Activated B cell treated with CpG ODN at 0.5 μM for 24 hours (primary cell): Measurements from ENCODE around the gene ADORA3. TPM values are rescaled to one million over a fixed set of nuclear protein-coding genes. Genes with fewer than 3 reads are reported as not detected.

Experiments
- ATAC-seq: fragments of 200-7000 bp; cut with Tn5 transposase; one replicate; pipeline ENCODE4 v1.10.0; 2021; ENCODE audit warnings: low read depth, mild to moderate bottlenecking, moderate library complexity
- CTCF ChIA-PET: fragments of 350-600 bp; sonication (Branson Sonifier 250); formaldehyde crosslinking; loops from one replicate; lab custom pipeline; 2021; ENCODE audit warnings: antibody characterized with exemption; lab: Charles Lee
- POLR2A ChIA-PET: fragments of 350-600 bp; sonication (Branson Sonifier 250); formaldehyde crosslinking; loops from one replicate; lab custom pipeline; 2021; ENCODE audit warnings: antibody characterized with exemption; lab: Charles Lee
- DNase-seq: peaks from one replicate; pipeline ENCODE4 v3.0.0; 2022
- H3K27ac Mint-ChIP-seq: one replicate; pipeline ENCODE4 v1.8.0; 2020; ENCODE audit warnings: mixed read lengths
- H3K27me3 Mint-ChIP-seq: one replicate; pipeline ENCODE4 v1.8.0; 2021; ENCODE audit warnings: mixed read lengths
- H3K36me3 Mint-ChIP-seq: one replicate; pipeline ENCODE4 v1.8.0; 2021; ENCODE audit warnings: low read depth, mixed read lengths
- H3K4me1 Mint-ChIP-seq: one replicate; pipeline ENCODE4 v1.8.0; 2021; ENCODE audit warnings: mixed read lengths
- H3K4me3 Mint-ChIP-seq: one replicate; pipeline ENCODE4 v1.8.0; 2020; ENCODE audit warnings: mild to moderate bottlenecking, mixed read lengths
- H3K9me3 Mint-ChIP-seq: one replicate; pipeline ENCODE4 v1.8.0; 2020; ENCODE audit warnings: mixed read lengths
- intact Hi-C: fragments of 100-400 bp; cut with micrococcal nuclease; formaldehyde crosslinking; loops from one replicate; pipeline ENCODE4 v1.15.1; 2024
- total RNA-seq: library from RNA; stranded (reverse); gene quantifications from 2 replicates; pipeline ENCODE4 v1.2.3, GENCODE V29; 2022
- TF ChIP-seq, protein P1 (sequence below): fragments of 200-600 bp; IDR thresholded peaks from one replicate; pipeline ENCODE4 v1.8.0; 2022; ENCODE audit warnings: antibody characterized with exemption, mild to moderate bottlenecking

The ADORA3 gene
- total RNA-seq, 1 donor from 2014 or later, result not detected

GRCh38 chr1:111480674-111481073, 22.8 kb downstream of the ADORA3 start:
- intact Hi-C loops, result loop anchor here (1.0 to 2.0 kb wide), 7 partner anchors 28 to 888 kb away; partner anchors contain the start of gene DDX20
- no peaks in the 10 kb centered on the region for H3K27me3 Mint-ChIP-seq
- no peak for DNase-seq
- POLR2A ChIA-PET, result interaction anchor here (0.6 to 15.3 kb wide), 6 partner anchors 8 to 173 kb away, joined by 3 to 234 read pairs (median 4); partner anchors contain the start of genes ADORA3 and TMIGD3
- H3K4me3 Mint-ChIP-seq, result no peak overlapping the region
- peaks cover 12% of the 10 kb centered on the region for H3K36me3 Mint-ChIP-seq
- CTCF ChIA-PET, result interaction anchor here (0.7 to 12.6 kb wide), 14 partner anchors 9 to 289 kb away, joined by 3 to 123 read pairs (median 4); no protein-coding TSS in a partner anchor
- H3K9me3 Mint-ChIP-seq, result no peaks in the 10 kb centered on the region
- H3K4me1 Mint-ChIP-seq, result peaks cover 51% of the 10 kb centered on the region
- TF ChIP-seq, protein P1, sequence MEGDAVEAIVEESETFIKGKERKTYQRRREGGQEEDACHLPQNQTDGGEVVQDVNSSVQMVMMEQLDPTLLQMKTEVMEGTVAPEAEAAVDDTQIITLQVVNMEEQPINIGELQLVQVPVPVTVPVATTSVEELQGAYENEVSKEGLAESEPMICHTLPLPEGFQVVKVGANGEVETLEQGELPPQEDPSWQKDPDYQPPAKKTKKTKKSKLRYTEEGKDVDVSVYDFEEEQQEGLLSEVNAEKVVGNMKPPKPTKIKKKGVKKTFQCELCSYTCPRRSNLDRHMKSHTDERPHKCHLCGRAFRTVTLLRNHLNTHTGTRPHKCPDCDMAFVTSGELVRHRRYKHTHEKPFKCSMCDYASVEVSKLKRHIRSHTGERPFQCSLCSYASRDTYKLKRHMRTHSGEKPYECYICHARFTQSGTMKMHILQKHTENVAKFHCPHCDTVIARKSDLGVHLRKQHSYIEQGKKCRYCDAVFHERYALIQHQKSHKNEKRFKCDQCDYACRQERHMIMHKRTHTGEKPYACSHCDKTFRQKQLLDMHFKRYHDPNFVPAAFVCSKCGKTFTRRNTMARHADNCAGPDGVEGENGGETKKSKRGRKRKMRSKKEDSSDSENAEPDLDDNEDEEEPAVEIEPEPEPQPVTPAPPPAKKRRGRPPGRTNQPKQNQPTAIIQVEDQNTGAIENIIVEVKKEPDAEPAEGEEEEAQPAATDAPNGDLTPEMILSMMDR, result no peak
- no peak overlapping the region for H3K27ac Mint-ChIP-seq
- no peak for ATAC-seq

DNA sequence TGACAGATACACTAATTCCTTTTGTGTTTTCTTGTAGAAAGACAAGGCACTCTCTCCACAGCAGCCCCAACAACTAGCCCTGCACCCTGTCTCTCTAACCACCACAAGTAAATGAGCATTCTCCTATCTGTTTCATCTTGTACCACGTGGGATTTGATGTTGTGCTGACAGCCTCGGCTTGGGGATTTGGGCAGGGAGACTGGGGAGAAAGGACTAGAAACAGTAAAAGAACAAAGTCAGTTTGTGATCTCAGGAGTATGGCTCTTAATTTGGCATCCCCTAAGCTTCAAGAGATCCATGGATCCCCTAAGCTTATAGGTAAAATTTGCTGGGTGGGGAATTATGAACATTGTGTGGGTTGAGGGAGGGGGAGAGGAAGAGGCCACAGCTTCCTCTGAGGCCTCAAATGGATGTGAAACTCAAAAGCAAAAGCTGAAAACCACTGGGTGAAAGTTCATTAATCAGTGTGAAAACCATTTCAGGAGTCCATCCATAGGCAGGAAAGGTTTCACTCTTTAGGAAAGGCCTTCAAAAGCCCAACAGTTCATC, 26.6 kb downstream of the ADORA3 start:
- intact Hi-C loops, result loop anchor here (1.0 to 10.0 kb wide), 4 partner anchors 30 to 1138 kb away; partner anchors contain the start of genes CAPZA1, CD53, DDX20 and ST7L
- H3K36me3 Mint-ChIP-seq, result peaks cover 21% of the 10 kb centered on the region
- H3K27me3 Mint-ChIP-seq, result no peaks in the 10 kb centered on the region

DNA sequence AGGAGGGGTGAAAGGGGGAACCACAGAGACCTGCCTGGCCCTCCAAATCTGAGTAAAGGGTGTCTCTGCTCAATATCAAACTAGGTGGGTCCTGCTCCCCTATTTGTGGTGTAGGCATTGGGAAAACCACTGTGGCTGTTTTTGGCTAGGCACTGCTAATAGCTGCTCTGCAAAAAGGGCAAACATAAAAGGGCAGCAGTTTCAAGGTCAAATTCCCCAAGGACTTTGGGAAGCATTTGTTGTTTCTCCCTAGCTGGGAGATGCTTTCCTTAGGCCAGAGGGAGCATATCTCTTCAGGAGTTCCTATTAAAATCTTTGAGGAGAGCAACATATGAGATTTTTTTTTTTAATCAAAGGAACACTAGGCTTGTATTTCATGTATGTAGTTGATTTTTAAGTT, 27.2 kb downstream of the ADORA3 start:
- Mint-ChIP-seq H3K9me3 (no peaks in the 10 kb centered on the region), H3K4me3 (peak overlapping the region; percentile 89), H3K36me3 (peaks cover 21% of the 10 kb centered on the region), H3K27me3 (no peaks in the 10 kb centered on the region), H3K4me1 (peaks cover 68% of the 10 kb centered on the region), H3K27ac (peak overlapping the region; percentile 98)
- ATAC-seq (no peak), DNase-seq (no peak)
- ChIA-PET POLR2A (interaction anchor here (0.6 to 15.3 kb wide), 13 partner anchors 9 to 1091 kb away, joined by 3 to 234 read pairs (median 5); partner anchors contain the start of genes ADORA3, ATP5PB, RAP1A and TMIGD3), CTCF (interaction anchor here (0.5 to 12.6 kb wide), 6 partner anchors 10 to 482 kb away, joined by 3 to 123 read pairs (median 3); no protein-coding TSS in a partner anchor)
- intact Hi-C loops, result loop anchor here (10.0 kb wide), 2 partner anchors 601 to 1139 kb away; partner anchors contain the start of genes CAPZA1, CD53 and ST7L
- TF ChIP-seq, protein P1, result no peak

More for the DNA sequence above, 26.6 kb downstream of the ADORA3 start:
- peaks cover 74% of the 10 kb centered on the region for H3K4me1 Mint-ChIP-seq
- TF ChIP-seq, protein P1, result no peak
- peak; percentile 63 for ATAC-seq
- peak overlapping the region; percentile 98 for H3K27ac Mint-ChIP-seq
- ChIA-PET POLR2A (interaction anchor here (0.6 to 15.3 kb wide), 12 partner anchors 9 to 337 kb away, joined by 3 to 234 read pairs (median 6); partner anchors contain the start of genes ADORA3, ATP5PB, DRAM2 and INKA2), CTCF (interaction anchor here (0.5 to 12.6 kb wide), 11 partner anchors 9 to 483 kb away, joined by 3 to 123 read pairs (median 3); partner anchors contain the start of genes ADORA3 and TMIGD3)
- no peak for DNase-seq
- no peaks in the 10 kb centered on the region for H3K9me3 Mint-ChIP-seq
- H3K4me3 Mint-ChIP-seq, result peak overlapping the region; percentile 89

- Mint-ChIP-seq H3K27ac (peak overlapping the region; percentile 98), H3K4me3 (peak overlapping the region; percentile 89), H3K9me3 (no peaks in the 10 kb centered on the region), H3K27me3 (no peaks in the 10 kb centered on the region), H3K4me1 (peaks cover 65% of the 10 kb centered on the region), H3K36me3 (peaks cover 21% of the 10 kb centered on the region)
- ATAC-seq, result no peak
- TF ChIP-seq, protein P1, result no peak
- ChIA-PET POLR2A (interaction anchor here (0.7 to 15.3 kb wide), 8 partner anchors 8 to 1091 kb away, joined by 3 to 234 read pairs (median 8); partner anchors contain the start of genes ADORA3, ATP5PB, TMIGD3 and WDR77), CTCF (interaction anchor here (1.4 to 12.6 kb wide), 3 partner anchors 10 to 32 kb away, joined by 3 to 123 read pairs (median 3); no protein-coding TSS in a partner anchor)
- intact Hi-C loops, result loop anchor here (10.0 kb wide), 2 partner anchors 601 to 1139 kb away; partner anchors contain the start of genes CAPZA1, CD53 and ST7L
- no peak for DNase-seq
Observed at GRCh38 chr1:111475701-111476100, 27.7 kb downstream of the ADORA3 start.
